C4-2B (cell line): Measurements from ENCODE around the gene P2RX2.

ENCODE experiments used
- CTCF ChIP-seq: fragments of 450-650 bp; conservative IDR thresholded peaks from 2 replicates; pipeline ENCODE4 v1.5.1; 2017; ENCODE audit warnings: mild to moderate bottlenecking
- ZFX ChIP-seq: fragments of 450-650 bp; IDR thresholded peaks from 2 replicates; pipeline ENCODE4 v1.6.1; 2017

DNA sequence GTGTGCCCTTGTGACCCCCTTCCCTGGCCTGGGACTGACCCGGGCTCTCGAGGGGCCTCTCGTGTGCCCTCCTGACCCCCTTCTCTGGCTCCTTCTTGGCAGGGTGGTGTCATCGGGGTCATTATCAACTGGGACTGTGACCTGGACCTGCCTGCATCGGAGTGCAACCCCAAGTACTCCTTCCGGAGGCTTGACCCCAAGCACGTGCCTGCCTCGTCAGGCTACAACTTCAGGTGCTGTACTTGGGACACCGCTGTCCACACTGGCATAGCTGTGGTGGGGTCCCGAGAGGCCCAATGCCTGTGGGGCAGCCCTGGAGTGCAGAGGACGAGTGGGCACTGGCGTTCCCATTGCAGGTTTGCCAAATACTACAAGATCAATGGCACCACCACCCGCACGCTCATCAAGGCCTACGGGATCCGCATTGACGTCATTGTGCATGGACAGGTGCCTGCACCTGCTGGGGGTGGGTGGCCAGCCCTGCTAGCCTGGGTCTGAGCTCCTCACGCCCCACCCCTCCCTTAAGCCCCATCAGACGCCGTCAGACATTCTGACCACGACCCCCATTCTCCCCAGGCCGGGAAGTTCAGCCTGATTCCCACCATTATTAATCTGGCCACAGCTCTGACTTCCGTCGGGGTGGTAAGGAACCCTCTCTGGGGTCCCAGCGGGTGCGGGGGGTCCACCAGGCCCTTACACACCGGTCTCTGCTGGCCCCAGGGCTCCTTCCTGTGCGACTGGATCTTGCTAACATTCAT, 2.5 kb downstream of the P2RX2 start:
- TF ChIP-seq CTCF, result no peak
- no peak for TF ChIP-seq ZFX
